NCI-H1417 (cell line): Measurements from ENCODE around the gene FAM222B.

Source experiments
- DNase-seq, 3 experiments: peaks; one replicate each; lab custom pipeline; 2025; lab: John Stamatoyannopoulos, UW

Gene FAM222B

GRCh38 chr17:28774206-28774605, 68.4 kb downstream of the FAM222B start:
- peak in 1 of 3 experiments; percentile 5 for DNase-seq

- DNase-seq: no peak
Observed at GRCh38 chr17:28773736-28774135, 68.9 kb downstream of the FAM222B start.

GRCh38 chr17:28765038-28765437, 77.6 kb downstream of the FAM222B start:
- no peak for DNase-seq

- DNase-seq: peak; percentile 55 to 85 (median 67)
Observed at GRCh38 chr17:28763804-28764266, 78.8 kb downstream of the FAM222B start.

- no peak for DNase-seq
Observed at GRCh38 chr17:28763137-28763799, 79.3 kb downstream of the FAM222B start.

- peak in 2 of 3 experiments; percentile 76 to 88 for DNase-seq
Observed at GRCh38 chr17:28760601-28761562, 81.7 kb downstream of the FAM222B start.

GRCh38 chr17:28759256-28759865, 83.2 kb downstream of the FAM222B start:
- DNase-seq: no peak

- no peak for DNase-seq
Observed at GRCh38 chr17:28758411-28759121, 84.0 kb downstream of the FAM222B start.

- no peak for DNase-seq
Observed at GRCh38 chr17:28756049-28756804, 86.4 kb downstream of the FAM222B start.

- no peak for DNase-seq
Observed at GRCh38 chr17:28755486-28755885, 87.1 kb downstream of the FAM222B start.

- DNase-seq: no peak
Observed at GRCh38 chr17:28751600-28752366, 90.8 kb downstream of the FAM222B start.

GRCh38 chr17:28750178-28751047, 92.2 kb downstream of the FAM222B start:
- peak; percentile 85 to 95 (median 93) for DNase-seq

GRCh38 chr17:28749516-28750177, 92.9 kb downstream of the FAM222B start:
- no peak for DNase-seq

- peak in 1 of 3 experiments; percentile 22 for DNase-seq
Observed at GRCh38 chr17:28748852-28749515, 93.6 kb downstream of the FAM222B start.

GRCh38 chr17:28747801-28748750, 94.5 kb downstream of the FAM222B start:
- DNase-seq: no peak

- DNase-seq: peak in 1 of 3 experiments; percentile 32
Observed at GRCh38 chr17:28747051-28747691, 95.4 kb downstream of the FAM222B start.
